Neural cell (in vitro differentiated cells): Measurements from ENCODE around the gene LRBA.

Source experiments
- TF ChIP-seq, protein P1 (sequence below): IDR thresholded peaks from 2 replicates; pipeline ENCODE4 v1.6.1; 2012; ENCODE audit warnings: borderline replicate concordance
- TF ChIP-seq, protein P2 (sequence below): fragments of 450-650 bp; IDR thresholded peaks from 2 replicates; pipeline ENCODE4 v1.5.1; 2014; ENCODE audit warnings: antibody characterized with exemption, mild to moderate bottlenecking, moderate library complexity; ENCODE audit not compliant: poor library complexity, severe bottlenecking

DNA sequence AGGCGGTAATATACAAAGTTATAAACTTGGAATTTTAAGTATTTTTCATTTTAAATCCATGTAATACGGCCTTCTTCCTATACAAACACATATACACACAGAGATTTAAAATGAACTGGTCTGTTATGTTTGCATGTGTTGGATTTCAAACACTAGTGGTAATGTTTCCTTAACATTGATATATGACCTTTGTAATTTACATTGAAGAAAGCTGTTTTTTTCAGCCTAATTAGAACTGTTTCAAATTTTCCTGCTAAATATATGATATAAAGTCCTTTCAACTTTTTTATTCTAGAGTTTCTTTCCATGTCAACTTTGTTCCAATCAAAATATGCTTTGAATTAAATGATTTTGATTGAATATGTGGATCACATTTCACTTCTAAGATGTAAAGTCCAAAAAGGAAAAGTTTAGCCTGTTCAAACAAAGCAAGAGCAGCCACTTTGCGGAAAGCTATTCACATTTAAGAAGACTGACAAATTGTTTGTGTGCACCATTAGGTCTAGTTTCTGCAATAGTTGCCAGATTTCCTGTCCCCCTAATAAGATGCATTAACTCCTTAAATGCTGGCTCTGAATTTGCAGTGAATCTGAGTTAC is 659.1 kb downstream of the LRBA start:
- TF ChIP-seq, protein P1, sequence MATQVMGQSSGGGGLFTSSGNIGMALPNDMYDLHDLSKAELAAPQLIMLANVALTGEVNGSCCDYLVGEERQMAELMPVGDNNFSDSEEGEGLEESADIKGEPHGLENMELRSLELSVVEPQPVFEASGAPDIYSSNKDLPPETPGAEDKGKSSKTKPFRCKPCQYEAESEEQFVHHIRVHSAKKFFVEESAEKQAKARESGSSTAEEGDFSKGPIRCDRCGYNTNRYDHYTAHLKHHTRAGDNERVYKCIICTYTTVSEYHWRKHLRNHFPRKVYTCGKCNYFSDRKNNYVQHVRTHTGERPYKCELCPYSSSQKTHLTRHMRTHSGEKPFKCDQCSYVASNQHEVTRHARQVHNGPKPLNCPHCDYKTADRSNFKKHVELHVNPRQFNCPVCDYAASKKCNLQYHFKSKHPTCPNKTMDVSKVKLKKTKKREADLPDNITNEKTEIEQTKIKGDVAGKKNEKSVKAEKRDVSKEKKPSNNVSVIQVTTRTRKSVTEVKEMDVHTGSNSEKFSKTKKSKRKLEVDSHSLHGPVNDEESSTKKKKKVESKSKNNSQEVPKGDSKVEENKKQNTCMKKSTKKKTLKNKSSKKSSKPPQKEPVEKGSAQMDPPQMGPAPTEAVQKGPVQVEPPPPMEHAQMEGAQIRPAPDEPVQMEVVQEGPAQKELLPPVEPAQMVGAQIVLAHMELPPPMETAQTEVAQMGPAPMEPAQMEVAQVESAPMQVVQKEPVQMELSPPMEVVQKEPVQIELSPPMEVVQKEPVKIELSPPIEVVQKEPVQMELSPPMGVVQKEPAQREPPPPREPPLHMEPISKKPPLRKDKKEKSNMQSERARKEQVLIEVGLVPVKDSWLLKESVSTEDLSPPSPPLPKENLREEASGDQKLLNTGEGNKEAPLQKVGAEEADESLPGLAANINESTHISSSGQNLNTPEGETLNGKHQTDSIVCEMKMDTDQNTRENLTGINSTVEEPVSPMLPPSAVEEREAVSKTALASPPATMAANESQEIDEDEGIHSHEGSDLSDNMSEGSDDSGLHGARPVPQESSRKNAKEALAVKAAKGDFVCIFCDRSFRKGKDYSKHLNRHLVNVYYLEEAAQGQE: no peak
- TF ChIP-seq, protein P2, sequence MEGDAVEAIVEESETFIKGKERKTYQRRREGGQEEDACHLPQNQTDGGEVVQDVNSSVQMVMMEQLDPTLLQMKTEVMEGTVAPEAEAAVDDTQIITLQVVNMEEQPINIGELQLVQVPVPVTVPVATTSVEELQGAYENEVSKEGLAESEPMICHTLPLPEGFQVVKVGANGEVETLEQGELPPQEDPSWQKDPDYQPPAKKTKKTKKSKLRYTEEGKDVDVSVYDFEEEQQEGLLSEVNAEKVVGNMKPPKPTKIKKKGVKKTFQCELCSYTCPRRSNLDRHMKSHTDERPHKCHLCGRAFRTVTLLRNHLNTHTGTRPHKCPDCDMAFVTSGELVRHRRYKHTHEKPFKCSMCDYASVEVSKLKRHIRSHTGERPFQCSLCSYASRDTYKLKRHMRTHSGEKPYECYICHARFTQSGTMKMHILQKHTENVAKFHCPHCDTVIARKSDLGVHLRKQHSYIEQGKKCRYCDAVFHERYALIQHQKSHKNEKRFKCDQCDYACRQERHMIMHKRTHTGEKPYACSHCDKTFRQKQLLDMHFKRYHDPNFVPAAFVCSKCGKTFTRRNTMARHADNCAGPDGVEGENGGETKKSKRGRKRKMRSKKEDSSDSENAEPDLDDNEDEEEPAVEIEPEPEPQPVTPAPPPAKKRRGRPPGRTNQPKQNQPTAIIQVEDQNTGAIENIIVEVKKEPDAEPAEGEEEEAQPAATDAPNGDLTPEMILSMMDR: no peak
